CD1c-positive myeloid dendritic cell (primary cell): ENCODE results near the gene ROBO2.

ENCODE experiments used
- DNase-seq: peaks from one replicate; pipeline ENCODE4 v3.0.0-alpha.2; 2016; ENCODE audit errors: extremely low spot score

The ROBO2 gene

DNA sequence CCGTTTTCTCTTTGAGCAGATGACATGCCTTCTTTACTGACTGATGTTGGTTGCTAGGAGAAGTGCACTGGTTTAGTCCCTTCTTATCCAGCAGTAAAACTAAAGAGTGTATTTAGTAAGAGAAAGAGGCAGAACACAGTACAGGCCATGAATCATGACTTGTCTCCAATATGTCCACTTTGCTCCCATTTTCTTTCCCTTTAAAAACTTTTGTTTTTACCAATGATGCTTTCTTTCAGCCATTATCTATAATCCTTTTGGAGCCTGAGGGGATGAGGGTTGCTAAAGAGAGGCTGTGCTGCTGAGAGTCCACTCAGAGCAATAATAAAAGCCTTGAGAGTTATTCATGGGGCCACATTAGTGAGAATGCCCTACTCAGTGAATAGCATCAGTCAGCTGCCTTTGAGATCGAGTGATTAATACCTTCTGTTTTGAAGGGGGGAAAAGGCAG lies 12.2 kb downstream of the ROBO2 start:
- no peak for DNase-seq

DNA sequence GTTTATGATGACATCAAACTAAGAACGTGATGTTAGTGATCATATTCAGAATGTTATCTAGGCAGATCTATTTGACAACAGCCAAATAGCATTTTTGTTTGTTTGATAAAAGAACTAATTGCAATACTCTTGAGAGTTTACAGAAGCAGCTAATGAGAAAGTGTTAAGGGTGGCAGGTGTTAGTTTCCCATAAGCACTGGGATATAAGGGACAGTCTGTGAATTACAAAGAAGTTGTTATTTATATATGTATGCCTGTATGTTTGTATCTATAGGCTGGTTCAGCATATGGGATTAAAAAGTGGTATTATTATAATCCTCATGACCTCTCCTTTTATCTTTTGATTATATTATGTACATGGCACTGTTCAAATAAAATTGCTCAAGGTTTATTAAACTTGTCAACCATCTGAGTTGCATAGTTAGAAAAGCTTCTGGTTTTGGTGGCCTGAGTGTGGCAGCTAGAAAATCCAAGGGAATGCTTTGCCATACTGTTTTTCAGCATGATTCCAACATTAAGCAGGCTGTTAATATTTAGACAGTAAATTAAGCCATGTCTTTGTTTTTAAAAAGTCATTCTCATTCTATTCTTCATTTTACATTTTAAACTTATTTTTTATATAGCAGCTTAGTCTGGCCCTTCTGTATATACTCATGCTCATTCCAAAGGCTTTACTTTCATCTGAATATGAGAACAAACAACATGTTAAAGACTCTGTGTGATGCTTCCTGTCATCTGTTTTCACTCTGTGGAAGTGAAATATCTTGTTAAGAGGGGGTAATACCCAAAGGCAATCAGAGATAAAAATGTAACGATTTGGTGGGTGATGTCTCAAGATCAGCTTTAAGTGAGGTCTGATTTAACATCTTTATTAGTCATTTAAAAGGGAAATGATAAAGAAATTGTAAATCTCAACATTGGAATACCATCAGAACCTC lies 13.1 kb downstream of the ROBO2 start:
- no peak for DNase-seq

DNA sequence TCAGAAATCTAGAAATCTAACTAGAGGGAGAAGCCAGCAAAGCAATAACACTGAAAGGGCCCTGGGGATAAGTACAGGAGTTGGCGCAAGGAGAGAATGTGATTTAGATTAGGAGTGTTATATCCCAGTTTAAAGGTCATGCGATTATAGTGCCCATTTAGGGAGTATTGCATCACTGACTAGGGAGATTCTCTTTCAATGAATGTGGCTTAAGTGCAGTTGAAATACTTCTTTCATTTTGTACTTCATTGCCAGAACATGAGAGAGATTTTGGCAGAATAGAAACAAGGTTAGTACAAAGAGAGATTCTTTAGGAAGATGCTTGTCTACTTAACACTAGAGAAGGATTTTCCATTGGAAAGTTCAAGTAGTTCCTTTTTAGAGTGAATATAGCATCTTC lies 13.9 kb downstream of the ROBO2 start:
- no peak for DNase-seq

GRCh38 chr3:77055841-77056341 lies 16.0 kb downstream of the ROBO2 start:
- no peak for DNase-seq

DNA sequence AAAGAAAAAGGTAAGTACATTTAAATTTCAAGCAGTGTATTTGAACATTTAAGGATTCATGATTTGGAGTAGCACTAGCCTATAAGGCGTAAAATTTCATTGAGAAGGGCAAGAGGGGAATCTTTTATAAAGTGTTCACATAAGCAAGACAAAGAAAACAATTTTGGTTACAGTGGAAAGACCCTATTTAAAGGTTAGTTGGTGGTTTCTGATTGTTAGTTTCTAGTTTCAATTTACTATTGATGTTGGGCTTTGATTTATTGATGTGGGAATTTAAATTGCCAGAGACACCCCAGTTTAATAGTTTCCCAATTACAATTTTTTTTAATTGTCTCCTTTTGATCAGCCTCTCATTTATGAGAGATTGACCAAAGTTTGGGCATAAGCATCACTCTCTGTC lies 19.5 kb downstream of the ROBO2 start:
- no peak for DNase-seq

DNA sequence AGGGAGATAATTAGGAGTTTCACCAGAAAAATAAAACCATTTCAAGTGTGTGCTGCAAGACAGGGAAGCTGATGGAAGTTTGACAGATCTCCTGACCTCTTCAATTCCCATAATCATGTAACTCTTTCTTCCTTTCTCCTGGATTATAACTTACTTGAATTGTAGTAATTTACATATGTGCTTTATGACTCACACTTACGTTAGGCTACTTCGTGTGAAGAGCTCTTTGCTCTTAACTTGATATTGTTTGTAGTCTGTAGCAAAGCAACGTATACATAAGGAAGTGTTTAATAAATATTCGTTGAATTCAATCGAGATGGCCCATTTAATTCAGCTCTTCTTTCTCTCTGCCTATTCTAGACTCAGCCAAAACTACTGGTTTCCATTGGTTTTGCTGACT lies 23.5 kb downstream of the ROBO2 start:
- DNase-seq = no peak

GRCh38 chr3:77065750-77066149 lies 25.9 kb downstream of the ROBO2 start:
- no peak for DNase-seq

GRCh38 chr3:77066829-77067228 lies 26.9 kb downstream of the ROBO2 start:
- no peak for DNase-seq

DNA sequence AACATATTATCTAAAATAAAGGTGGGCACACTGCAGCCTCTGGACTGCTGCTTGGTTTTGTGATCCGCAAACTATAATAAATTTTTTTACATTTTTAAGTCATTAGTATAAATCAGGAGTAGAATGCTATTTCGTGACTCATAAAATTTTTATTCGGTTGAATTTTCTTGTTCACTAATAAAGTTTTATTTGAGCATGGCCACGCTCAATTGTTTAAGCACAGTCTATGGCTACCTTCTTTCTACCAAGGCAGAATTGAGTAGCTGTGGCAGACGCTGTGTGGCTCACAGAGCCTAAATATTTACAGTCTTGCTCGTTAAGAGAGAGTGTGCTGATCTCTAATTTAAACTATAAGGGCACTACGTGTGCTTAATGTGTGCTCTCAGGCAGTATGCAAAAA lies 28.9 kb downstream of the ROBO2 start:
- no peak for DNase-seq

GRCh38 chr3:77071364-77071763 lies 31.5 kb downstream of the ROBO2 start:
- DNase-seq = no peak

- DNase-seq = no peak
Observed at GRCh38 chr3:77071809-77072208, 31.9 kb downstream of the ROBO2 start.

DNA sequence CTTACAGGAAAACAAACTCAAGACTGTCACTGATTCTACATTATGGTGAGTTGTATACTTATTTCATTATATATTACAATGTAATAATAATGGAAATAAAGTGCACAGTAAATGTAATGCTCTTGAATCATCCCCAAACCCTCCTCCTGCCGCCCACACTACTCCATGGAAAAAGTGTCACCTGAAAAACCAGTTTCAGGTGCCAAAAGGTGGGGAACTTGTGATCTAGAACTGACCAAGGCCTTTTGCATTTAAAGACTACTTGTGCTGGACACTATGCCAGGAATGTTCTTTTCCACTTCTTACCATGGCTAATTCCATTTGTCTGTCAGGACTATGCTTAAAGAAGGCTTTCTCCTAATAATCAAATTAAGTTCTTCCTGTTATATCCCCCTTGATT lies 32.3 kb downstream of the ROBO2 start:
- no peak for DNase-seq

DNA sequence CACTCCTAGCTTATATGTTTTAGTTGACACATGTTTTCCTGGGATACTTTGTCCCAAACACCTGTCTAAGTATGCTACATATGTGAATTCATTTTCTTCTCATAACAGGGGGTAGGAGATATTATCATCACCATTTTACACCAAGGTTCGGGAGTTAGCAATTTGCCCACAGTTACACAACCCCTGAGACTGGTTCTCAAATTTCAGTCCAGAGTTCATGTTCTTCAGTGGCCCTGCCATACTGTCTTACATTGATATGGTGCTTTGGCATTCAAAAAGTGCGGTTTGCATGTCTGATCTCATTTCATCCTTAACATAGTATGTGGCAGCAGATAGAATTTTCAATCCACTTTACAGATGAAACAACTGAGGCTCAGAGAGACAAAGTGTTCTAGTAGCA lies 38.4 kb downstream of the ROBO2 start:
- DNase-seq = no peak

DNA sequence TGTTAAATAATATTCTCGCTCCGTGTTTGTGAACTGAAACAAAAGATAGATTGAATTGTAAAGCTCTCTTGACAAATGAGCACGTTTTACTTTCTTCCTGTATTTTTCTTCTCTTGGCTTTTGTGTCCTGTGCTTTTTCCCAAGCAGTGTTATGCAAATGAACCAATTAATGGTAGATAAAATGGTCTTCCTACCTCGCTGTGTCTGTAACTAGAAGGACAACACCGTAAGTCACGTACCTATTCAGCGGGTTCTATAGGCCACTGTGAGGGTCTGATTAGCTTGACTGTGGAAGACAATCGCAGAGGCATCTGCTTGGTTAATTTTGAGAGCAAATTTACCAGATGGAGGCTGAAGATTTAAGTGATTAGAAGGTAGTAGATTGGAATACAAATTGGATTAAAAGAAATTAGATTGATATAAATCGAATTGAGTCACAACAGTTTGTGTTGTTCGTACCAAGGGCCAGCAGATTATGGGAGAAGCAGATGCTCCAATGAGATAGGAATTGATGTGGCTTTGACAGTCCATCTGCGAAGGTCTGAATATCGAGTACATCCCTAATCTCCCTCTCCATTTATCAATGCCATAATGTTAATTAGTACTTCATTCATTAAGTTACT lies 40.2 kb downstream of the ROBO2 start:
- DNase-seq = no peak

DNA sequence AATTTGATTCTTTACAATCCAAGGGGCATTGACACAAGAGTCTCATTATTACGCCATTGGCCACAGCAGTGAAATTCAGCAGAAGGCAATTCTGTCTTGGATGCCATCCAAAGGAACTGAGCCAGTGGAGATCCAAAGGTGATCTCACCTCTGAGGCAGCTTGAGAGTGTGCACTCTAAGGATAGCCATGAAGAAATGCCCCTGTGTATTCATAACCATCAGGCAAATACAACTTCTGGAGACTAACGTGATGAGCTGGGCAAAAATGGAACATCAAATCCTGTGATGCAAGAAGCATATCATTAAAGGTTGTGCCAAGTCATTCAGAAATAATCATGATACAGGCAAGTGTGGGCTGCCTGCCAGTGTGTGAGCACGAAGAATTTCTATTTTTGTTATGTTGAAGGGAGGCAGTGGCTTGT lies 41.4 kb downstream of the ROBO2 start:
- no peak for DNase-seq

GRCh38 chr3:77084511-77084910 lies 44.6 kb downstream of the ROBO2 start:
- DNase-seq = no peak

- DNase-seq = no peak
Observed at GRCh38 chr3:77086408-77086807, 46.5 kb downstream of the ROBO2 start.

DNA sequence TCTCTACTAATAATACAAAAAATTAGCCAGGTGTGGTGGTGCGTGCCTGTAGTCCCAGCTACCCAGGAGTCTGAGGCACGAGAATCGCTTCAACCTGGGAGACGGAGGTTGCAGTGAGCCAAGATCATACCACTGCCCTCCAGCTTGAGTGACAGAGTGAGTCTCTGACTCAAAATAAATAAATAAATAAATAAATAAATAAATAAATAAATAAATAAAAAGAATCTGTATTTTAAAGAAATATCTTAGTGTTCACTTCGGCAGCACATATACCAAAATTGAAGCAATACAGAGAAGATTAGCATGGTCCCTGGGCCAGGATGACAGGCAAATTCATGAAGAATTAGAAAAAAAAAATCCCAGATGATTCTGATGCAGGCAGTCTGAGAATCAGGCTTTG lies 51.9 kb downstream of the ROBO2 start:
- no peak for DNase-seq

- no peak for DNase-seq
Observed at GRCh38 chr3:77093101-77093500, 53.2 kb downstream of the ROBO2 start.

- no peak for DNase-seq
Observed at GRCh38 chr3:77096145-77096544, 56.2 kb downstream of the ROBO2 start.

GRCh38 chr3:77096966-77097890 lies 57.3 kb downstream of the ROBO2 start:
- DNase-seq = no peak
